HepG2 (cell line): ENCODE measurements around the gene WNT2B. TPM values are rescaled to one million over a fixed set of nuclear protein-coding genes. Genes with fewer than 3 reads are reported as not detected.

Experiments
- KIAA2018 ChIP-seq: sonication (generic); formaldehyde crosslinking; IDR thresholded peaks from 2 replicates; pipeline ENCODE4 v1.5.0; 2020; ENCODE audit warnings: mild to moderate bottlenecking, missing genetic modification reagents, borderline replicate concordance
- ZNF496 ChIP-seq: sonication (generic); formaldehyde crosslinking; IDR thresholded peaks from 2 replicates; pipeline ENCODE4 v1.8.1; 2023; ENCODE audit warnings: mild to moderate bottlenecking, moderate library complexity, missing genetic modification reagents; ENCODE audit not compliant: insufficient replicate concordance
- polyA plus RNA-seq, 8 experiments: library from polyadenylated mRNA; depleted of rRNA in 3 of 8; stranded (reverse) in 7 of 8; unstranded in 1 of 8; fragments of >200 nt; fragmentation: Illumina TruSeq in 4 of 8; extraction: Trizol in 4 of 8; gene quantifications; 2 replicates each; pipeline versions ENCODE4 v1.2.1 to v1.2.3, GENCODE V29; 2011 to 2016; ENCODE audit warnings: low read depth in 4 of 8, missing spikeins in 1 of 8, mixed read lengths in 1 of 8; ENCODE audit not compliant: insufficient read depth in 1 of 8
- total RNA-seq, 5 experiments: library from RNA; depleted of rRNA; stranded (reverse); fragments of >200 nt; fragmentation: Illumina TruSeq; extraction: Trizol; gene quantifications; 2 replicates each; pipeline ENCODE4 v1.2.3, GENCODE V29; 2016; ENCODE audit warnings: low read depth in 1 of 5

Gene WNT2B
- total and polyA plus RNA-seq, 2 of the 13 experiments (the other 11 are each of a cell fraction or from before 2014, with no cell fraction given): 0.11 to 0.32 TPM

- TF ChIP-seq KIAA2018: no peak
- TF ChIP-seq ZNF496 (CRISPR knock-in tag): no peak
Observed at GRCh38 chr1:112496290-112496689, 12.5 kb upstream of the WNT2B start (continued).
